ENCODE measurements around the gene BOD1L1. TPM values are rescaled to one million over a fixed set of nuclear protein-coding genes. Genes with fewer than 3 reads are reported as not detected.

The BOD1L1 gene
- total and polyA plus RNA-seq, 2 experiments from 2014 or later = 18.2 to 43.2 TPM

- no peak for TF ChIP-seq ZNF462 (CRISPR knock-in tag; IDR thresholded peaks at IDR 0.05)
Measured at GRCh38 chr4:13541176-13541604, 86.3 kb downstream of the BOD1L1 start (continued).

- Histone ChIP-seq H3K4me2 (peak overlapping the region; percentile 81), H3K9me2 (ENCODE audit: insufficient read depth) (no peaks in the 10 kb centered on the region), H3K27me3 (ENCODE audit: insufficient read depth) (peaks cover 98% of the 10 kb centered on the region), H3F3A (replicated peaks; ENCODE audit: low read depth) (peaks cover 52% of the 10 kb centered on the region), H4K20me1 (replicated peaks; ENCODE audit: insufficient read depth) (peaks cover 19% of the 10 kb centered on the region), H2AFZ (no peak overlapping the region), H3K4me3 (peak overlapping the region; percentile 51), H3K4me1 (ENCODE audit: insufficient read depth) (peaks cover 79% of the 10 kb centered on the region), H3K27ac (ENCODE audit: low read depth) (no peak overlapping the region), H3K36me3 (ENCODE audit: insufficient read depth) (no peaks in the 10 kb centered on the region), H3K79me2 (replicated peaks; ENCODE audit: insufficient read depth) (no peaks in the 10 kb centered on the region)
- Mint-ChIP-seq H3K27me3 (ENCODE audit: insufficient read depth, low read depth, poor library complexity) (peaks cover 92% of the 10 kb centered on the region), H3K27ac (no peak overlapping the region), H3K4me3 (peak overlapping the region; percentile 43; the same call in 1 of the 3 replicates), H3K4me1 (peaks cover 44% of the 10 kb centered on the region), H3K9me3 (peaks cover 10% of the 10 kb centered on the region; the same call in 2 of the 3 replicates), H3K36me3 (ENCODE audit: low read depth) (peaks cover 9% of the 10 kb centered on the region; the same call in 1 of the 3 replicates)
- ATAC-seq (no peak), DNase-seq (ENCODE audit: low spot score) (no peak)
- TF ChIP-seq CREB1 (CRISPR knock-in tag; IDR thresholded peaks at IDR 0.05; ENCODE audit: low read depth) (no peak), ETS1 (IDR thresholded peaks at IDR 0.05) (no peak), CTCF (conservative IDR thresholded peaks at IDR 0.05; ENCODE audit: low read depth in 2 of 2) (no peak), NANOG (IDR thresholded peaks at IDR 0.05; ENCODE audit: borderline replicate concordance) (no peak), EZH2 (IDR thresholded peaks at IDR 0.05; ENCODE audit: low read depth, unreplicated experiment) (peak; percentile 99), REST (IDR thresholded peaks at IDR 0.05; ENCODE audit: unreplicated experiment) (no peak), STAT1 (IDR thresholded peaks at IDR 0.05; ENCODE audit: unreplicated experiment) (no peak), ZNF114 (CRISPR knock-in tag; IDR thresholded peaks at IDR 0.05) (no peak), EZH2phosphoT487 (IDR thresholded peaks at IDR 0.05; ENCODE audit: unreplicated experiment) (peak; percentile 65), JUNB (IDR thresholded peaks at IDR 0.05; ENCODE audit: unreplicated experiment) (no peak), ZNF331 (CRISPR knock-in tag; IDR thresholded peaks at IDR 0.05; ENCODE audit: low read depth) (no peak)
Measured at GRCh38 chr4:13540446-13541175, 86.9 kb downstream of the BOD1L1 start.
